Skeletal muscle satellite cell (primary cell): Measurements from ENCODE around the gene COL9A2.
"Not testable (repeated sequence)": the region's sequence is repeated elsewhere in the genome, so short reads cannot be mapped to it uniquely, and the experiment has no call there.

ENCODE experiments used
- H3K27me3 ChIP-seq: 2 replicates; pipeline ENCODE4 v1.7.0; 2013; ENCODE audit warnings: low read length; ENCODE audit not compliant: control insufficient read depth, insufficient read depth
- H3K36me3 ChIP-seq: 2 replicates; pipeline ENCODE4 v1.7.0; 2013; ENCODE audit warnings: mild to moderate bottlenecking, control low read depth, low read length; ENCODE audit not compliant: insufficient read depth
- H3K4me1 ChIP-seq: 2 replicates; pipeline ENCODE4 v1.7.0; 2013; ENCODE audit warnings: low read length; ENCODE audit not compliant: control insufficient read depth, insufficient read depth
- H3K4me2 ChIP-seq: 2 replicates; pipeline ENCODE4 v1.7.0; 2013; ENCODE audit warnings: mild to moderate bottlenecking, low read length
- H3K4me3 ChIP-seq: 2 replicates; pipeline ENCODE4 v1.7.0; 2013; ENCODE audit warnings: low read length
- H3K9ac ChIP-seq: 2 replicates; pipeline ENCODE4 v1.7.0; 2013; ENCODE audit warnings: mild to moderate bottlenecking, low read depth, low read length, moderate library complexity
- H3K9me3 ChIP-seq: replicated peaks from 2 replicates; pipeline ENCODE4 v1.7.0; 2013; ENCODE audit warnings: mild to moderate bottlenecking, control low read depth, low read length

Gene COL9A2

DNA sequence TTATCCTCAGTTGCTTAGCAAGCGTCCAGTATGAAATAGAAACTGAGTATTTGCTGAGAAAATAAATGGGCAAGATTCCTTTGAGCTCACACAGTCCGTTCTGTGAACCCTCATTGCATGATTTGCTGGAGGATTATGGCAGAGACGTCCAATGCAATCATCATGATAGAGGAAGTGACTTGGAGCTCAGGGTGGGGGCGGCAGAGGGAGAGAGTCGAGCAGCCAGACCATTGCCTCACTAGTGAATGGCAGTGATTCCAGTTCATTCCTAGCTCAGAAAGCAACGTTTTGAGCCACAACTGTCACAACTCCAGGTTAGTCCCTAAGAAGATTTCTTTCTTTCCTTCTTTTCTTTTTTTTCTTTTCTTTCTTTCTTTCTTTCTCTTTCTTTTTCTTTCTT is 27.5 kb upstream of the COL9A2 start:
- Histone ChIP-seq H3K4me2 (peak overlapping the region; percentile 13), H3K9me3 (no peaks in the 10 kb centered on the region), H3K4me3 (no peak overlapping the region), H3K4me1 (no peaks in the 10 kb centered on the region), H3K9ac (no peak overlapping the region), H3K27me3 (peaks cover 7% of the 10 kb centered on the region), H3K36me3 (no peaks in the 10 kb centered on the region)

- H3K9ac ChIP-seq, H3K36me3 ChIP-seq, H3K4me1 ChIP-seq, H3K9me3 ChIP-seq, H3K4me3 ChIP-seq, H3K4me2 ChIP-seq: not testable (repeated sequence)
- peaks cover 14% of the 10 kb centered on the region for H3K27me3 ChIP-seq
Observed at GRCh38 chr1:40342381-40342717, 25.3 kb upstream of the COL9A2 start.

GRCh38 chr1:40341491-40342380 is 24.6 kb upstream of the COL9A2 start:
- Histone ChIP-seq H3K36me3 (no peaks in the 10 kb centered on the region), H3K9ac (no peak overlapping the region), H3K4me3 (no peak overlapping the region), H3K4me1 (no peaks in the 10 kb centered on the region), H3K27me3 (peaks cover 14% of the 10 kb centered on the region), H3K4me2 (no peak overlapping the region), H3K9me3 (no peaks in the 10 kb centered on the region)

DNA sequence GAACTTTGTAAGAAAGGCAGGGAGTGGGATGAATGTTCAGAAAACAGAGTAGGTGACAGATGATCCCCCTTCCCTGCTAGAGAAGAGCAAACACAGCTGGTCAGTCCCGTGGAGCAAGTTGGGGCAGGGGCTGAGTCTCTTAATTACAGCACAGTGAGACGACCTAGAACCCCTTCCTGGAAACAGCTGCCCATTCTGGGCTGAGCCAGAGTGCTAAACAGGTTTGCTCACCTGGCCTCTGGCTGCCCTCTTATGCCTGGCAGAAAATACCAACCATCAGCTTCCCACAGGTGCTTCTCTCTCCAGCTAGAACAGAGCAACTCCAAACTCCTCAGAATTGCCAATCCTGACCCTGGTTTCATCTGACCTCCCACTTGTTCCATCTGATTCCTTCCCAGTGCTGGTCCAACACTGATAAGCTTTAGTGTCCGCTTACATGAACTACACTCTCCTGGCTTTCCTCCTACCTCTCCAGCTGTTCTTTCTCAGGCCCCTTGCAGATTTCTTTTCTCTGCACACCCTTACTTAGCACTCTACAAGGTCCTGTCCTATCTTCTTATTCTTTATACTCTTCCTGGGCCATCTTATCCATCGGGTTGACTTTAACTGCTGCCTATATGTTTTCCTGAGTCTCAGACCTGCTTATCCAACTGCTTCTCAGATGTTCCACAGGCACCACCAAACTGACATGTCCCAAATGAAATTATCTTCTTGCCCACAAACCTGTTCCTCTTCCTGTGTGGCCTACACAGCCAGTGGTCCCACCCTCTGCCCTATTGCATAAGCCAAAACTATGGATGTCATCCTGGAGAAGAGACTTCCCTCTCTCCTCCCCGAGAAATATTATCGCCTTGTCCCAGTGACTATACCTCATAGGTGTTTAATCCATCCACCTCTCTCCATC is 22.6 kb upstream of the COL9A2 start:
- Histone ChIP-seq H3K4me3 (no peak overlapping the region), H3K4me2 (no peak overlapping the region), H3K4me1 (no peaks in the 10 kb centered on the region), H3K9me3 (no peaks in the 10 kb centered on the region), H3K9ac (no peak overlapping the region), H3K36me3 (no peaks in the 10 kb centered on the region), H3K27me3 (peaks cover 14% of the 10 kb centered on the region)

DNA sequence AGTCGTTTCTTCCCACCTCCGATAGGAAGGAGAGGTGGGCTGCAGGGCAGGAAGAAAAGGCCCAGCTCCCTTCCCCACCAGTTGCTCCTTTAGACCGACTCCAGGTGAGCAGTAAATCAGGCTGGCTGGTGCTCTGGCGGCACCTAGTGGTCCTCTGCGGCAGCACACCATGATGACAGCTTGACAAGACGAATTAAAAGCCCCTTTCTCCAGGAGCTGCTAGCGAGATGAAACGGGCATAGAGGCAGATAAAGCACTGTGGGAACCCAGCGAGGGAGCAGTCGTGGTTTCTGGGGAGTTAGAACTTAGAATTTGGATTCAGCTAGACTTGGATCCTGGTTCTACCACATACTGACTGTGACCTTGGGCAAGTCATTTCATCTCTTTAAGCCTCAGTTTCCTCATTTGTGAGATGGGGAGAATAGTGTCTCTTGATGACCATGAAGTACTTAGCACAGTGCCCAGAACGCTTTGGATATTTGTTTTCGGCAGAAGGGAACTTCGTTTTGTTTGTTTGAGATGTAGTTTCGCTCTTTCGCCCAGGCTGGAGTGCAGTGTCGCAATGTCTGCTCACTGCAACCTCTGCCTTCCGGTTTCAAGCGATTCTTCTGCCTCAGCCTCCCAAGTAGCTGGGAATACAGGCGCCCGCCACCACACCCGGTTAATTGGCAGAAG is 21.8 kb upstream of the COL9A2 start:
- Histone ChIP-seq H3K27me3 (peaks cover 14% of the 10 kb centered on the region), H3K4me1 (no peaks in the 10 kb centered on the region), H3K4me3 (no peak overlapping the region), H3K36me3 (no peaks in the 10 kb centered on the region), H3K4me2 (peak overlapping the region; percentile 56), H3K9ac (no peak overlapping the region), H3K9me3 (no peaks in the 10 kb centered on the region)

DNA sequence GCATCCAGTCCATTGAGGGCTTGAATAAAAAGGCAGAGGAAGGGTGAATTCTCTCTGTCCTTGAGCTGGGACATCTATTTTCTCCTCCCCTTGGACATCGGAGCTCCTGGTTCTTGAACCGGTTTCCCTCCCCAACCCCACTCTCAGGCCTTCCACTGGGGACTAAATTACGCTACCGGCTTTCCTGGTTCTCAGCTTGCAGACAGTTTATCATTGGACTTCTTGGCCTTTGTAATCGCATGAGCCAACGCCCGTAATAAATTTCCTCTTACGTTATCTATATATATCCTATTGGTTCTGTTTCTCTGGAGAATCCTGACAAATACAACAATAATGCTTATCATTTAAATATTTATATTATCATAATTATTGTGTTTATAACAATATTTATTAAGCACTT is 20.4 kb upstream of the COL9A2 start:
- Histone ChIP-seq H3K4me2 (no peak overlapping the region), H3K9ac (no peak overlapping the region), H3K27me3 (peaks cover 14% of the 10 kb centered on the region), H3K36me3 (no peaks in the 10 kb centered on the region), H3K4me3 (no peak overlapping the region), H3K9me3 (no peaks in the 10 kb centered on the region), H3K4me1 (no peaks in the 10 kb centered on the region)

DNA sequence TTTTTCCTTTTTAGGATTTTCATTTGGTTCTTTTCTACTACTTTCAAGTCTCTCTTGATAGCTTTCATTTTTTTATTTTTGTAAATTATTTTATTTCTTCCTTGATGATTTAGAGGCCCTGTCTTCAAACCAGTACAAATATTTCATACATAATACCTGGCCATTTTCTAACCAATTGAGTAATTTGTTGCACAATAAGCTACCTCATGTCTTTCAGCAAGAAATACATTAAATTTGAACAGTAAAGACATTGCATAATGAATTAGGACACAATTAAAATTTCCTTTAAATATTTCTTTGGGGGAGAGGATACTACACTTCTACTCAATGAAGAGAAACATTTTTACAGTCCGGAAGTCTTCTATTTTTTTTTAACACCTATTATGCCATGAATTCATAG is 15.6 kb upstream of the COL9A2 start:
- Histone ChIP-seq H3K4me3 (no peak overlapping the region), H3K27me3 (peaks cover 8% of the 10 kb centered on the region), H3K4me2 (no peak overlapping the region), H3K36me3 (no peaks in the 10 kb centered on the region), H3K9ac (no peak overlapping the region), H3K9me3 (no peaks in the 10 kb centered on the region), H3K4me1 (no peaks in the 10 kb centered on the region)

- H3K27me3 ChIP-seq, H3K9me3 ChIP-seq, H3K4me3 ChIP-seq, H3K4me1 ChIP-seq, H3K9ac ChIP-seq, H3K36me3 ChIP-seq, H3K4me2 ChIP-seq: not testable (repeated sequence)
Observed at GRCh38 chr1:40331403-40331802, 14.3 kb upstream of the COL9A2 start.

GRCh38 chr1:40318970-40319621 is 2.0 kb upstream of the COL9A2 start:
- peaks cover 44% of the 10 kb centered on the region for H3K27me3 ChIP-seq
- H3K36me3 ChIP-seq: no peaks in the 10 kb centered on the region
- no peak overlapping the region for H3K4me2 ChIP-seq
- no peaks in the 10 kb centered on the region for H3K9me3 ChIP-seq
- no peak overlapping the region for H3K9ac ChIP-seq
- H3K4me1 ChIP-seq: peaks cover 21% of the 10 kb centered on the region
- H3K4me3 ChIP-seq: no peak overlapping the region

DNA sequence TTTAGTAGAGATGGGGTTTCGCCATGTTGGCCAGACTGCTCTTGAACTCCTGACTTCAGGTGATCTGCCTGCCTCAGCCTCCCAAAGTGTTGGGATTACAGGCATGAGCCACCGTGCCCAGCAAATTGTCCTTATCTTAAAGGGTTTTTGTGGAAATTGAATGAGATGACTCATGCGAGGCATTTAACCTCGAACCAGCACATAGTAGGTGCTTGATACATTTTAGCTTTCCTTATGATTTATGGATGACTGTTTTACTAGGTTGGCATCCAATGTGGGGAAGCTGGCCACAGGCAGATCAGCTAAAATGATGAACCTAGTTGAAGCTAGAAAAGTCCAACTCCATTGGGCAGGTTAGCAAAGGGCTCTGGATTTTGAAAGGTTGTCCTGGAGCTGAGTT is 1.4 kb upstream of the COL9A2 start:
- peaks cover 28% of the 10 kb centered on the region for H3K4me1 ChIP-seq
- H3K36me3 ChIP-seq: no peaks in the 10 kb centered on the region
- no peak overlapping the region for H3K9ac ChIP-seq
- H3K4me3 ChIP-seq: no peak overlapping the region
- H3K4me2 ChIP-seq: no peak overlapping the region
- H3K27me3 ChIP-seq: peaks cover 38% of the 10 kb centered on the region
- H3K9me3 ChIP-seq: no peaks in the 10 kb centered on the region
